IPS-11a (cell line): ENCODE results near the gene U2AF1L4.
"Not testable (repeated sequence)": the region's sequence is repeated elsewhere in the genome, so short reads cannot be mapped to it uniquely, and the experiment has no call there.

ENCODE experiments used
- H3K4me3 ChIP-seq: one replicate; pipeline ENCODE4 v1.5.1; 2013; ENCODE audit warnings: low read depth, low read length, control low read depth

U2AF1L4 gene

GRCh38 chr19:35727956-35728706, 17.1 kb downstream of the U2AF1L4 start:
- H3K4me3 ChIP-seq, result no peak overlapping the region

- no peak overlapping the region for H3K4me3 ChIP-seq
Observed at GRCh38 chr19:35727053-35727955, 17.9 kb downstream of the U2AF1L4 start.

- H3K4me3 ChIP-seq, result no peak overlapping the region
Observed at GRCh38 chr19:35725216-35725861, 19.9 kb downstream of the U2AF1L4 start.

GRCh38 chr19:35724560-35724959, 20.7 kb downstream of the U2AF1L4 start:
- H3K4me3 ChIP-seq, result no peak overlapping the region

- H3K4me3 ChIP-seq, result not testable (repeated sequence)
Observed at GRCh38 chr19:35724132-35724531, 21.1 kb downstream of the U2AF1L4 start.

GRCh38 chr19:35723671-35724070, 21.5 kb downstream of the U2AF1L4 start:
- H3K4me3 ChIP-seq, result no peak overlapping the region

GRCh38 chr19:35722897-35723296, 22.3 kb downstream of the U2AF1L4 start:
- H3K4me3 ChIP-seq, result no peak overlapping the region

- H3K4me3 ChIP-seq, result no peak overlapping the region
Observed at GRCh38 chr19:35722461-35722860, 22.8 kb downstream of the U2AF1L4 start.

- H3K4me3 ChIP-seq, result no peak overlapping the region
Observed at GRCh38 chr19:35721374-35721773, 23.8 kb downstream of the U2AF1L4 start.

GRCh38 chr19:35720648-35721047, 24.6 kb downstream of the U2AF1L4 start:
- H3K4me3 ChIP-seq, result no peak overlapping the region

- H3K4me3 ChIP-seq, result no peak overlapping the region
Observed at GRCh38 chr19:35720163-35720524, 25.1 kb downstream of the U2AF1L4 start.

GRCh38 chr19:35719402-35720162, 25.6 kb downstream of the U2AF1L4 start:
- no peak overlapping the region for H3K4me3 ChIP-seq

- peak overlapping the region; percentile 82 for H3K4me3 ChIP-seq
Observed at GRCh38 chr19:35718345-35719041, 26.7 kb downstream of the U2AF1L4 start.

GRCh38 chr19:35717665-35718344, 27.4 kb downstream of the U2AF1L4 start, which contains the start of gene KMT2B:
TSS of gene KMT2B (plus strand) at chr19:35718003. CDS start at chr19:35718019, 16 bp downstream.
- H3K4me3 ChIP-seq, result peak within 1 kb of the TSS; percentile 82

GRCh38 chr19:35716801-35717664, 28.2 kb downstream of the U2AF1L4 start:
- peak overlapping the region; percentile 62 for H3K4me3 ChIP-seq

GRCh38 chr19:35715981-35716800, 29.0 kb downstream of the U2AF1L4 start:
- H3K4me3 ChIP-seq, result peak overlapping the region; percentile 62

GRCh38 chr19:35715355-35715809, 29.8 kb downstream of the U2AF1L4 start:
- H3K4me3 ChIP-seq, result no peak overlapping the region
